Kidney epithelial cell (primary cell): ENCODE data around the gene EML4. TPM values are rescaled to one million over a fixed set of nuclear protein-coding genes. Genes with fewer than 3 reads are reported as not detected.

ENCODE experiments used
- DNase-seq: peaks from one replicate; pipeline ENCODE4 v3.0.0-alpha.2; 2010; ENCODE audit warnings: low read depth
- H3K27me3 ChIP-seq: 2 replicates; pipeline ENCODE4 v1.6.0; 2011; ENCODE audit warnings: low read length; ENCODE audit not compliant: control insufficient read depth, insufficient read depth
- H3K36me3 ChIP-seq: 2 replicates; pipeline ENCODE4 v1.5.1; 2011; ENCODE audit warnings: low read length; ENCODE audit not compliant: control insufficient read depth, insufficient read depth
- H3K4me3 ChIP-seq: 2 replicates; pipeline ENCODE4 v1.5.1; 2011; ENCODE audit warnings: low read depth, mild to moderate bottlenecking, control low read depth, low read length
- total RNA-seq: library from RNA; depleted of rRNA; stranded (reverse); fragments of >200 nt; gene quantifications from 2 replicates; pipeline ENCODE4 v1.2.3, GENCODE V29; 2015
- TF ChIP-seq, protein P1 (sequence below): IDR thresholded peaks from 2 replicates; pipeline ENCODE4 v1.5.1; 2011; ENCODE audit warnings: mild to moderate bottlenecking, moderate library complexity, low read length, control low read depth, inconsistent platforms; ENCODE audit not compliant: insufficient read depth, poor library complexity, severe bottlenecking

The EML4 gene
- total RNA-seq, 1 donor from 2014 or later = 33.8 TPM

DNA sequence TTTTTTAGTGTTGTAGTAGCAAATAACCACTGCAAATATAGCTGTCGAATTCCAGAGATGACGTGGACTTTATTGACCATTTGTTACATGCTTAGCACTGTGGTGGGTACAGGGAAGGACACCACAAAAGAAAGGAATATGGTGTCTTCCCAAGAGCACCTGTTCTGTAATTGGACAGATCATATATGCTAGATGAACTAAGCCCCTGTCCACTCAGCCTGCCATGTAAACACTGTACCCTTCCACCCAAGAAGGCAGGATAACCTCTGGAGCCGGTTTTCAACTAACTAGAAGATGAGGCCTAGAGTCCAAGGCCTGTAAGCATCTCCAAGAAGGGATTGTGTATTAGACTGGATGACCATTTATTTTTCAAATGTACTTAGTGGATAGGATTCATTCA is 147.8 kb downstream of the EML4 start:
- no peak overlapping the region for H3K4me3 ChIP-seq
- H3K27me3 ChIP-seq = no peaks in the 10 kb centered on the region
- TF ChIP-seq, protein P1, sequence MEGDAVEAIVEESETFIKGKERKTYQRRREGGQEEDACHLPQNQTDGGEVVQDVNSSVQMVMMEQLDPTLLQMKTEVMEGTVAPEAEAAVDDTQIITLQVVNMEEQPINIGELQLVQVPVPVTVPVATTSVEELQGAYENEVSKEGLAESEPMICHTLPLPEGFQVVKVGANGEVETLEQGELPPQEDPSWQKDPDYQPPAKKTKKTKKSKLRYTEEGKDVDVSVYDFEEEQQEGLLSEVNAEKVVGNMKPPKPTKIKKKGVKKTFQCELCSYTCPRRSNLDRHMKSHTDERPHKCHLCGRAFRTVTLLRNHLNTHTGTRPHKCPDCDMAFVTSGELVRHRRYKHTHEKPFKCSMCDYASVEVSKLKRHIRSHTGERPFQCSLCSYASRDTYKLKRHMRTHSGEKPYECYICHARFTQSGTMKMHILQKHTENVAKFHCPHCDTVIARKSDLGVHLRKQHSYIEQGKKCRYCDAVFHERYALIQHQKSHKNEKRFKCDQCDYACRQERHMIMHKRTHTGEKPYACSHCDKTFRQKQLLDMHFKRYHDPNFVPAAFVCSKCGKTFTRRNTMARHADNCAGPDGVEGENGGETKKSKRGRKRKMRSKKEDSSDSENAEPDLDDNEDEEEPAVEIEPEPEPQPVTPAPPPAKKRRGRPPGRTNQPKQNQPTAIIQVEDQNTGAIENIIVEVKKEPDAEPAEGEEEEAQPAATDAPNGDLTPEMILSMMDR = no peak
- H3K36me3 ChIP-seq = peaks cover 1% of the 10 kb centered on the region
- no peak for DNase-seq

DNA sequence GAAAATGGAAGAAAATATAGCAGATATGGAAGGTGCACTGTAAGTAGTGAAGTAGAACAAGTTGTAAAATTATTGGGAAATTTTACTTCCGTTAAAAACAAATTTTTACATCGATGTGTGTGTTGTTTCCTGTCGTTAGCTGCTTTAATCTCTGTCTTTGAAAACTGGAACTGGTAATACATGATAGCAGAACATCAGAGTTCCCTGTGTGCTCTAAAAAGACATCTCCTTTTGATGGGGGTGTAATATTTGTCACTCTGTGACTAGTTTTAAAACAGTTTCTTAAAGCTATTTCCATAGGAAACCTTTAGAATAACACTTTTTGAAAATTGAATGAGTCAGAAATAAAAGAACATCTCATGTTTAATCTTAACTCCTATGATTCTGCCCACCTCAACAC is 148.3 kb downstream of the EML4 start:
- TF ChIP-seq, protein P1 = no peak
- no peak for DNase-seq
- Histone ChIP-seq H3K4me3 (no peak overlapping the region), H3K27me3 (no peaks in the 10 kb centered on the region), H3K36me3 (peaks cover 1% of the 10 kb centered on the region)

DNA sequence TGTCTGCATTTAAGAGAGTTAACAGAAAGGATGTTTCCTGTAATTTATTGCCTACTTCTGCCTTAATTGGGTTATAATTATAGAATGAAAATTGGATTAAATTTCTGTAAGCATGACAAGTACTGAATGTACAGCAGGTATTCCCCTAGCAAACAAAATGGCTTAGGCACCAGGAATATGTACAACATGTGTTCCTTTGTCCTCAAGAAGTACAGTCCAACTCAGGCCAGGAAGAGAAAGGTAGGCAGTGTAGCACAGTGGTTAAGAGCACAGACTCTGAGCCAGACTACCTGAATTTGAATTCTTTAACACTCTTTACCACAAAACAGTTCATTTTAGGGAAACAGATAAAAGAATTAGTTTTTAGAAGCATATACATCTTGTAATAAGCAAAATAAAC is 148.8 kb downstream of the EML4 start:
- TF ChIP-seq, protein P1 = no peak

DNA sequence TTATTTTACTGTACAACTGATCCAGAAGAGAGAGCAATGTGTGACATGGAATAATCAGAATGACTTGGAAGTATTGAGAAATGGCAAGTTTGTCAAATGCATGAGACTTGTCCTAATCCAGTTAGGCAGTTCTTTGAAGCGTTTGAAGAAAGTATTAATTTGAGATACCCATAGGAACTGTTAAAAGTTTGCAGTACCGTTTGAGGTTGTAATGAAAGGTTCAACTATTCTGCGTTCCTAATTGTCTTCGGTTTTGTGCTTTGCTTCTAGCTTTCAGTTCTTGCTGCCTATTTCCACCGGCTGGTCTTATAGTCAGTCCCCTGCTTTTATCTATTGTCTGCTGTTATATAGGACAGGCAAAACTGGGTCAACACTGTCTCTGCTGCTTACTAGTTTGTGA is 150.1 kb downstream of the EML4 start:
- Histone ChIP-seq H3K36me3 (peaks cover 1% of the 10 kb centered on the region), H3K27me3 (no peaks in the 10 kb centered on the region), H3K4me3 (no peak overlapping the region)
- no peak for DNase-seq
- TF ChIP-seq, protein P1 = no peak

More for the DNA sequence above, 148.8 kb downstream of the EML4 start:
- no peaks in the 10 kb centered on the region for H3K27me3 ChIP-seq
- peaks cover 1% of the 10 kb centered on the region for H3K36me3 ChIP-seq
- DNase-seq = no peak
- no peak overlapping the region for H3K4me3 ChIP-seq

DNA sequence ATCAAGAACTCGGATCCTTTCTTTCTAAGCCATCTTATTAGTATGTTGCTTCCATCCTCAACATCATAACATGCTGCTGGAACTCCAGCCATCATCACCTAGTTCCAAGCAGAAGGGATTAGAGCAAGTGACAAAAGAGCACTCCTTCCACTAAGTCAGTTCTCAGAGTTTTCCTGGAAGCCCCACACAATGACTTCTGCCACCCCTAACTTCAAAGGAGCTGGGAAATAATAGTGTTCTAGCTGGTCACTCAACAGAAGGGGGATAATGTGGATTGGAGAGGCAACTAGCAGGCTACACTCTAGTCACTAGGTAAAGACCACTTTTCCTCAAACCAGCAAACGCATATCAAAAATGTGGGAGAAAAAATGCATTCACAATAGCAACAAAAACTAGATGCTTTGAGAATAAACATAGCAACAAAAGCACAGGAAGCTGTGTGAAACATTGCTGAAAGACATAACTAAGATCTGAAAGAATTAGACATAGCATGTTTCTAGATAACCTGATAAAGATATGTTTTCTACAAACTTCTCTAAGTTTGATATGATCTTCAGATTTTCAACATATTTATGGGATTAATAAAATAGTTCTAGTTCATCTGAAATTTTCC is 152.4 kb downstream of the EML4 start:
- H3K27me3 ChIP-seq = no peaks in the 10 kb centered on the region
- TF ChIP-seq, protein P1 = no peak
- no peak overlapping the region for H3K4me3 ChIP-seq
- H3K36me3 ChIP-seq = peaks cover 1% of the 10 kb centered on the region
- DNase-seq = no peak

DNA sequence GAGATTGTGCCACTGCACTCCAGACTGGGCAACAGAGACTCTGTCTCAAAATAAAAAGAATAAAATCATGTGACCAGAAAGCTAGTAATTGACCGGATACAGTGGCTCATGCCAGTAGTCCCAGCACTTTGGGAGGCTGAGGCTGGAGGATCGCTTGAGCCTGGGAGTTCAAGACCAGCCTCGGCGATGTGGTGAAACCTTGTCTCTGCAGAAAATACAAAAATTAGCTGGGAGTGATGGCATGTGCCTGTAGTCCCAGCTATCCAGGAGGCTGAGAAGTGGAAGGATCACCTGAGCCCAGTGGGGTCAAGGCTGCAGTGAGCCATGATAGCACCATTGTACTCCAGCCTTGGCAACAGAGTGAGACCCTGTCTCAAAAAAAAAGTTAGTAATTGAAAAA is 155.1 kb downstream of the EML4 start:
- TF ChIP-seq, protein P1 = no peak
- H3K36me3 ChIP-seq = peaks cover 1% of the 10 kb centered on the region
- H3K27me3 ChIP-seq = no peaks in the 10 kb centered on the region
- H3K4me3 ChIP-seq = no peak overlapping the region
- DNase-seq = no peak
